Measurements from ENCODE around the gene USP32.
"Not testable (repeated sequence)": the region's sequence is repeated elsewhere in the genome, so short reads cannot be mapped to it uniquely, and the experiment has no call there.

The USP32 gene

GRCh38 chr17:60218774-60219173, 173.2 kb downstream of the USP32 start:
- DNase-seq, result not testable (repeated sequence)

GRCh38 chr17:60215895-60216294, 176.0 kb downstream of the USP32 start:
- DNase-seq, result not testable (repeated sequence)

GRCh38 chr17:60211282-60211681, 180.7 kb downstream of the USP32 start:
- DNase-seq, result not testable (repeated sequence)

GRCh38 chr17:60208302-60208701, 183.6 kb downstream of the USP32 start:
- DNase-seq, result not testable (repeated sequence)

GRCh38 chr17:60205782-60206181, 186.2 kb downstream of the USP32 start:
- not testable (repeated sequence) for DNase-seq

GRCh38 chr17:60198630-60199029, 193.3 kb downstream of the USP32 start:
- not testable (repeated sequence) for DNase-seq

GRCh38 chr17:60194141-60194540, 197.8 kb downstream of the USP32 start:
- not testable (repeated sequence) for DNase-seq

GRCh38 chr17:60193482-60193881, 198.5 kb downstream of the USP32 start:
- no peak for DNase-seq

GRCh38 chr17:60193032-60193431, 198.9 kb downstream of the USP32 start:
- DNase-seq, result not testable (repeated sequence)

GRCh38 chr17:60190032-60190431, 201.9 kb downstream of the USP32 start:
- not testable (repeated sequence) for DNase-seq

GRCh38 chr17:60188759-60189158, 203.2 kb downstream of the USP32 start:
- DNase-seq, result no peak

- DNase-seq, result not testable (repeated sequence)
Measured at GRCh38 chr17:60186846-60187745, 204.8 kb downstream of the USP32 start.

- not testable (repeated sequence) for DNase-seq
Measured at GRCh38 chr17:60186372-60186771, 205.6 kb downstream of the USP32 start.

- not testable (repeated sequence) for DNase-seq
Measured at GRCh38 chr17:60180380-60180779, 211.6 kb downstream of the USP32 start.

- DNase-seq, result not testable (repeated sequence)
Measured at GRCh38 chr17:60178180-60178579, 213.8 kb downstream of the USP32 start.

- not testable (repeated sequence) for DNase-seq
Measured at GRCh38 chr17:60176763-60177162, 215.2 kb downstream of the USP32 start.

GRCh38 chr17:60174767-60175166, 217.2 kb downstream of the USP32 start:
- DNase-seq, result not testable (repeated sequence)

GRCh38 chr17:60174035-60174434, 217.9 kb downstream of the USP32 start:
- DNase-seq, result no peak

- no peak for DNase-seq
Measured at GRCh38 chr17:60173304-60173819, 218.6 kb downstream of the USP32 start.

GRCh38 chr17:60171753-60172079, 220.2 kb downstream of the USP32 start:
- no peak for DNase-seq

GRCh38 chr17:60170835-60171752, 220.8 kb downstream of the USP32 start:
- DNase-seq, result no peak

GRCh38 chr17:60169921-60170817, 221.8 kb downstream of the USP32 start:
- no peak for DNase-seq

Data from KG1 (cell line).